GM18517 (cell line): ENCODE results near the gene BCO2.
"Not testable (repeated sequence)": the region's sequence is repeated elsewhere in the genome, so short reads cannot be mapped to it uniquely, and the experiment has no call there.

Source experiments
- ATAC-seq: cut with Tn5 transposase; IDR thresholded peaks from one replicate; pipeline ENCODE4 v1.9.1; 2021; ENCODE audit warnings: mild to moderate bottlenecking, moderate library complexity; ENCODE audit not compliant: unreplicated experiment

Gene BCO2

DNA sequence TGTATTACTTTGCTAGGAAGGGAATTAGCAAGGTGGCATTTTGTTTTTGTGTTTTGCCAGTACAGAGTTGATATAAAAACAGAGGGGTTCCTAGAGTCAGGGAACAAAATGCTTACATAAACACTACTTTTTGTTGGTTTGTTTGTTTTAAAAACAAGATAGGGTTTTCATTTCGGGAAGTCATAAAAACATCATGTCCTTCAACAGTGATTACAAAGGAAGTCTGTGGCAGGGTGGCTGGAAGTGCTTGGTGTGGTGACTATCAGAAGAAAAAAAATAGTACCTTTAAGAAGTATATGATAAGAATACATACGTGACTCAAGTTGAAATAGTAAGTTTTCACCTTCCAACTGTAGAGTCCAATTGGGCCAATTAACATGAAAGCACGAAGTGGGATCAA, 10.3 kb upstream of the BCO2 start:
- no peak for ATAC-seq

DNA sequence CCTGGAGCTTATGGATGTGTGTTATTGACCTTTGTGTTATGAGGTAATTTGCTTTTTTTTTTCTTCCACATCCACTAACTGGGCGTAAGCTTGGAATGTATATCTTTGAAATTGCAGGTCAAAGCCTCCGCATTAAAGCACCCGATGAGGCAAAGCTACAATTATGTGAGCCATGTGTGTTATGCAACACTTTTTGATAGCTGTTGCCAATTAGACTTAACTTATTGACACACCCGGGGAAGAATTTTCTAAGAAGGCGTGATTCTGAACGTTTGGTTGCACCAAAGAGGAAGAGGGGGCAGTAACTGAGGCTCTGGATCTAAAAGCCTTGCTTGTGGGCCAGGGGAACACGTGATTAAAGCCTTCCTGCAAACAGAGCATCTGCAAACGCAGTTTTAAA, 8.8 kb upstream of the BCO2 start:
- ATAC-seq = no peak

DNA sequence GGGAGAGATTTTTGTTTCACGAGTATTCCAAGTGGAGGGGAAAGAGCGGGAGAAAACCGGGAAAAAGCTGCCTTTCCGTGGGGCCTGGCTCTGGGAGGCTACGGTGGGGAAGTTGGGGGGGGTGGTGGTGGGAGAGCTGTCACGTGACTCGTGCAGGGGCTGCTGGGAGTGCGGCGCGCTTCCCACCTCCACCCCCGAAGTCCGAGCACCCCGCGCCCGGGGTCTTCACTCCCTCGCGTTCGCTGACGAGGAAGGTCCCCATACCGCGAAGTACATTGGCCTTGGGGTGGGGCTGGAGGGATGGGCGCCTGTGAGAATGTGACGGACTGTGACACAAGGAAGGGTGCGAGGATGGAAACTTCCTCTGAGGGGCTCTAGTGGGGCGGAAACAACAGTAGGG, 8.2 kb upstream of the BCO2 start, which contains the start of gene TEX12:
Gene TEX12 (plus strand): TSS at position 228 of the 400 bp plus-strand sequence. CDS start 1,897 bp downstream, outside the sequence.
- ATAC-seq = no peak

DNA sequence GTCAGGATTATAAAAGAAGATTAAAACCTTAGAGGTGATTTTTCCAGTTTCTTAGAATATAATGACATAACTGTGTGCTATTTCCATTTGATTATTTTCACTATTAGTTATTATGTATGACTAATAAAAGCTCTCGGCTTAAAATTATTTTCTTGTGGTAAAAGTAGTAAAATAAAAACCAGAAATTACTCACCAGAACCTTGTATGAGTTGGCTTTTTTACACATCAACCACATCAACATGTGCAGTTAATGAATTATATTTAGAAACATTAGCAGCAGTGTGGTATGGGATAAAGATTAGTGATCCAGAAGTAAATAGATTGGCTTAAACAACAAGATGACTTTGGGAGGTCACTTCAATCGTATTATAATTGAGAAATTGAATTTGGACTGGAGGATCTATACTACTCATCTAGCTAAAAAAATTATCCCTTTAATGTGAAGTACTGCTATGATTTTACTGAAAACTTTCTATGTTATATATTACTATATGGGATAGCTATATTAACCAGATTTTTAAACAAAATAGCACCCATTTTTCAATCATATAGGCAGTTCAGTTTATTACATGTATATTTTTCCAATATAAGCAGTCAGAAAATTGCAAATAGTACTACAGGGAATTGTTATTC, 2.8 kb upstream of the BCO2 start:
- ATAC-seq = peak; percentile 59

DNA sequence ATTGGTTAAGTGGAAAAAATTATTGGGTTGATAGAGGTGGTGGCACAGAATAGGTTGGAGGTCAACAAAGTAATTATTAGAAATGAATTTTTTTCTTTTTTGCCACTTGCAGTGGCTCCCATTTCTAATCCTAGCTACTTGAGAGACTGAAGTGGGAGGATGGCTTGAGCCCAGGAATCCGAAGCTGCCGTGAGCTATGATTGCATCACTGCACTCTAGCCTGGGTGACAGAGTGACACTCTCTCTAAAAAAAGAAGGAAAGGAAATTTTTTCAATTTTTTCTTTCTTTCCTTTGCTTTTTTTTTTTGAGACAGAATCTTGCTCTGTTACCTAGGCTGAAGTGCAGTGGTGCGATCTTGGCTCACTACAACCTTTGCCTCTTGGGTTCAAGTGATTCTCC, 2.2 kb upstream of the BCO2 start:
- ATAC-seq = no peak

DNA sequence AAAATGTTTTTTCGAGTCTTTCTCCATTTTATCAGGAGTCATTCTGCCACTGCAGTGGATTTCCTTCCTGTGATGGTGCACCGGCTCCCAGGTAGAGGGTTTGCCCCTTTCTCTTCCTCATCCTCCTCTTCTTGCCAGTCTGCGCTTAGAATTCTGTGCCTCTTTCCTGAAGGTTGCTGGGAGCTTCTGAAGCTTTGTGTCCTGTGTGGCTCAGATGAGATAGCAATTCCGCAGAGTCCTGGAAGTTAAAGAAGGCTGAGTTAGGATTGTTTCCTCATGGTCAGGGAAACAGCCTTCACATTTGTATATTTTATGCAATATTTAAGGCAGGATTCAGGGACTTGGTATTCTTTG, 264 bp downstream of the BCO2 start:
- no peak for ATAC-seq

DNA sequence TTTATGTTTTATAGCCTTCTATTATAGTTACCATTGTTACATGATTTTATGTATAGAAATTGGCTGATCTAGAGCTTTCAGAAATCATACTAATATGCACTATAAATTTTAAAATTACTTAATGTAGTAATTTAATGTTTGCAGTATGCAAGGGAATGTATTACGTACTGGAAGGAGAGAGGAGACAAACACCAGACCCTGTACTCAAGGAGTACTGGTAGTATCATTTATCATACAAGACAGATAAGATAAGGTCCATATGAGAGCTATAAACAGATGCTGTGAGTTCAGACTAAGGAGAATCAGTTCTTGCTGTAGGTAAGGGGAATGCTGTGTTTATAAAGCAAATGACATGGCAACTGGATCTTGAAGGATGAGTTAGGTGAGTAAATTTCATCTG, 765 bp downstream of the BCO2 start:
- ATAC-seq = no peak

DNA sequence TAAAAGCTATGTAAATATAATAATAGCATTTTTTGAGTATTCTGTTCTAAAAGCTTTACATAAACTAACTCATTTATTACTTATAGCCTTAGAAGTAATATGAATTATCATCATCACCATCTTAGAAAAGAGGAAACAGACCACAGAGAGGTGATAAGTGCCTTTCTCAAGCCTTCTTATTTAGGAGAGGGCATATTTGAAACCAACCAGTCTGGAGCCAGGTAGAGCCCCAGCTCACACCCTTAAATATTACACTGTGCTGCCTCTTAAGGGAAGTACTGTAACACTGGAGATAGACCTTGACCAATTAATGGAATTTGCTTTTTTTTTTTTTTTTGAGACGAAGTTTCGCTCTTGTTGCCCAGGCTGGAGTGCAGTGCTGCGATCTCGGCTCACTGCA, 2.3 kb downstream of the BCO2 start:
- ATAC-seq = no peak

DNA sequence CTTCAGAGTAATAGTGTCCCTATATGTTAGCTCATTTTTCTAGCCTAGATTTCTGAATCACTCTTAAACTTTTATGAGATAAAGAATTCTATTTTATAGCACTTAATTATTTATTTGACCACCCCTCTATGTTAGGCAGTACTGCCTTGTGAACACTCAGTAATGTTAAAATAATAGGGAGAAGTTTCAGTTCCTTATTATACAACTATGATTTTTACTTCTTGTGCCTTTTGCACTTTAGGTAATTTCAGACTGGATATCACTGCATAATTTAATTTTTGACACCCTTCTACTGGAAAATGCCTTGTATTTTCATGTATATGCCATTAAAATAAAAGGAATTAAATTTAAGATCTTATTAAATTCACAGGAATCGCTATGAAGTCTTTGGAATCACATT, 3.1 kb downstream of the BCO2 start:
- ATAC-seq = no peak

DNA sequence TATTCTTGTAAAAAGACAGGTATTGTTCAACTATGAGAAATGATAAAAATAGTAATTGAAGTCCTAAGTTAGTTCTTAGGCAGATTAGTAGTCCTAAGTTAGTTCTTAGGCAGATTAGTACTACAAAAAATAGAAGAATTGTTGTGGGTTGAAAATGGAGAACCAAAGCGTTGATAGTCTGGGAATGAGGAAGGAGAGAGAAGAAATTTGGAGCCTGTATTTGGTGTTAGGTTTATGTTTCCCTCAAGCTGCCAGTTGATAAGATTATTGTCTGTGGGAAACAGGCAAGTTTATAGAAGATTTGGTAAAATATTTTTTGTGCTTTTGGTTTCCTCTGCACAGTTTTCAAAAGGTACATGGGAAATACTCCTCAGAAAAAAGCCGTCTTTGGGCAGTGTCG, 3.6 kb downstream of the BCO2 start:
- no peak for ATAC-seq

DNA sequence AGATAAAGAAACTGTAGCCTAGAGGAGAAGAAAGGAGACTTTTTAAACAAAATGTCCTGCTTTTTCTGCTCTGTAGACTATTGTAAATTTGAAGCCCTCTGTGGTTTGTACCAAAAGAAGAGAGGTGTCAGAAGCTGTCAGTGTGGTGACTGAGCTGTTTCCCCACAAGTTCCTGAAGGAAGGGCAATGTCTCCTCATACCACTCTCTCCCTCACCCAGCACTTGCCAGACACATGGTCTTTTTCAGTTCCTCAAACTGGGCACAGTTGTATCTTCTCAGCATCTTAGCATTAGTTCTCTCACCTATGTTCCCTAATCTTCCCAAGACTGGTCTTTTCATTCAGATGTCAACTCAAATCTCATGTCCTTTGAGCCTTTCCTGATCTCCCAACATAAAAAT, 4.3 kb downstream of the BCO2 start:
- ATAC-seq = no peak

DNA sequence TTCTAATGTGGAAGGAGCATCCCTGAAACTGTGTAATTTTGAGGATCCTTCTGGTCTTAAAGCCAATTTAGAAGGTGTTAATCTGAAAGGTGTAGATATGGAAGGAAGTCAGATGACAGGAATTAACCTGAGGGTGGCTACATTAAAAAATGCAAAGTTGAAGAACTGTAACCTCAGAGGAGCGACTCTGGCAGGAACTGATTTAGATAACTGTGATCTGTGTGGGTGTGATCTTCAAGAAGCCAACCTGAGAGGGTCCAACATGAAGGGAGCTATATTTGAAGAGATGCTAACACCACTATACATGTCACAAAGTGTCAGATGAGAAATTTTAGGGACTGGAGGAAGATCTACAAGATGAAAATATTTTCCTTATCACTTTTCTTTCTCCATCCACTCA, 7.6 kb downstream of the BCO2 start:
- no peak for ATAC-seq

DNA sequence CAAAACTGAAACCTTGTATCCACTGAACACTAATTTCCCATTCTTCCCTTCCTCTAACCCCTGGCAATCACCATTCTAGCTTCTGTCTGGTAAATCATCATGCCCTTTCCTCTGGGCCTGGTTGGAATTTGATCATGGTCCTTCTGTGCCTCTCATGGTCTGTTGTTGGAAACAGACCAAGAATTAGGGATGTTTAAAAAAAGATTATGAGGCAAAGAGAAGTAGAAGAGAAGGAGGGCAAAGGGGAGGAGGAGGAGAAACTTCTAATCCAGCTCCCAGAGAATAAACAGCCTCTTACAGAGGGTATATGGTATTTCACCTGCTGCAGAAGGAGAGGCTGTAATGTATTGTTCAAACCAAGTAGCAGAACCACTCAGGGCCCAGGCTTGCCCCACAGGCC, 10.6 kb downstream of the BCO2 start:
- ATAC-seq = no peak

DNA sequence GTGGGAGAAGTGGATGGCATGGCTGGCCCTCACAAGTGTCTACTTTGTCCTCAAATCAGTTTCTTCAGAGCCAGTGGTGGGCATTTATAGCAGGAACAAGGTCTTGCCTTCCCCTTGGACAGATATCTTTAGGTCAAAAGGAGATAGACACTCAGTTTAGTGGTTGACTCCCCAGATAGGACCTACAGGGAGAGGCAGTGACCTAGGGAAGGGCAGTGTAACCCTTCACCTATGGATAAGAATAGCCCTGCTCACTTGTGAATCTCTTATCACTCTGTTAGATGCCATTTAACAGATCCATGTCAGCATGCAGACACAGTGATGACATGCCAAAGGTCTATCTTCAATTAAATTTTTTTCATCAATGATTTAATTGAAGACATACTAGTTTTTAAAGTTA, 11.0 kb downstream of the BCO2 start:
- no peak for ATAC-seq

DNA sequence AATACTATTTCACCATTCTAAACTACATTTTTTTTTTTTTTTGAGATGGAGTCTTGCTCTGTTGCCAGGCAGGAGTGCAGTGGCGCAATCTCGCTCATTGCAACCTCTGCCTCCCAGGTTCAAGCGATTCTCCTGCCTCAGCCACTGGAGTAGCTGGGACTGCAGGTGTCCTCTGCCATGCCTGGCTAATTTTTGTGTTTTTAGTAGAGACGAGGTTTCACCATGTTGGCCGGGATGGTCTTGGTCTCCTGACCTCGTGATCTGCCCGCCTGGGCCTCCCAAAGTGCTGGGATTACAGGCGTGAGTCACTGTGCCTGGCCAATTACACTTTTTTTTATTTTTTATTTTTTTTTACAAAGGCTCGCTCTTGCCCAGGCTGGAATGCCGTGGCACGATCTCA, 19.8 kb downstream of the BCO2 start:
- ATAC-seq = not testable (repeated sequence)

DNA sequence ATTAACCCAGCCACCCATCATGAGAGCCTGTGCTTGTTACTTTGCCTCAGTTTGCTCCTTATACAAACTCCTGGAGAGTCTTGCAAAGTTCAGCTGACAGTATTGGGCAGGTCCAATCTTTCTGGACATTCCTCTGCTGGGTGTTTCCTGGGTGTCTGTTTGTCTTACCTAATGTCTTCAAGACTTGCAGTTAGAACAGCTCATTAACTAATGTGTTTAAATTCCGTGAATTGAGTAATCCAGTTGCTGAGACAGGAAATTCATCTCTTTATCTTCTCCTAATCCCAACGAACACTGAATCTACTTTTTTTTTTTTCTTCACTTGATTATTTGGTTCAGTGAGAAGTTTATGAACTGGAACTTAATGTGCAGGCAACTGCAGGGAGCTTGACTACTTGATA, 20.6 kb downstream of the BCO2 start:
- no peak for ATAC-seq

DNA sequence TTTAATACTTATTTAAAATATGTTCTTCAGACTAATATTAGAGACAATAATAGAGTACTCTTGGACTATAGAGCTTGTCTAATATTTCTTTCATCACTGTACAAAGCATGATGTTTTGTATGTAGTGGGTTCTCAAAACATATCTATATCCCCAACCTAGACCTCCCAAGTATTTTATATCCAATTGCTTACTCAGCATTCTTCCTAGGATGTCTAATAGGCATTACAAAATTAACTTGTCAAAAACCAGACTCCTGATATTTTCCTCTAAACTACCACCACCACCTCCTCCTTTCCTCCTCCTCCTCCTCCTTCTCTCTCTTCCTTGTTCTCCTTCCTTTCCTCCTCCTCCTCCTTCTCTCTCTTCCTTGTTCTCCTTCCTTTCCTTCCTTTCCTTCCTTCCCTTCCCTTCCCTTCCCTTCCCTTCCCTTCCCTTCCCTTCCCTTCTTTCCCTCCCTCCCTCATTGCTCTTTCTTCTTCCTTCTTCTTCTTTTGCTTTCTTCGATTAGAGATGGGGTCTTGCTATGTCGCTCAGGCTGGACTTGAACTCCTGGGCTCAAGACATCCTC, 21.3 kb downstream of the BCO2 start:
- ATAC-seq = no peak

DNA sequence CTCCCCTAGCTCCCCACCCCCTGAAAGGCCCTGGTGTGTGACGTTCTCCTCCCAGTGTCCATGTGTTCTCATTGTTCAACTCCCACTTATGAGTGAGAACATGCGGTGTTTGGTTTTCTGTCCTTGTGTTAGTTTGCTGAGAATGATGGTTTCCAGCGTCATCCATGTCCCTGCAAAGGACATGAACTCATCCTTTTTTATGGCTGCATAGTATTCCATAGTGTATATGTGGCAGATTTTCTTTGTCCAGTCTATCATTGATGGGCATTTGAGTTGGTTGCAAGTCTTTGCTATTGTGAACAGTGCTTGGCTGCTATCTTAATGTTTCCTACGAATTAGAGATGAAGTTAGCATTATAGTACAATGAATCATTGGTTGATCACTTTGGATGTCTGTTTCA, 23.8 kb downstream of the BCO2 start:
- not testable (repeated sequence) for ATAC-seq

DNA sequence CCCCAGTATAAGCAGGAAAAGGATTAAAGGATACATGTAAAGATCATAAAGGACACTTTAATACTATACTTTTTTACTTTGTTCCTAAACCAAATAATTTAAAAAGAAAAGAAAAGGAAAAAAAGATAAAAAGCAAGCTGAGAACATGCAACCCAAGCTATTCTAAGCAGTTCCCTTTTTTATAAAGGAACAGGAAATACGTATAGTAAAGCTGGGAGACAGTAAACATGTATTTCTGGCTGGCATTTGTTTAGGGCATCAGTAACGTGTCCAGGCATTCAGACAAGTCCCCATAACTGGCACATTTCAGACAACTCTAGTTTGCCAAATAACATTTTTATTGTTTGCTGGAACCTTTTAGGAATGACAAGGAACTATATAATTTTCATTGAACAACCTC, 24.9 kb downstream of the BCO2 start:
- no peak for ATAC-seq

DNA sequence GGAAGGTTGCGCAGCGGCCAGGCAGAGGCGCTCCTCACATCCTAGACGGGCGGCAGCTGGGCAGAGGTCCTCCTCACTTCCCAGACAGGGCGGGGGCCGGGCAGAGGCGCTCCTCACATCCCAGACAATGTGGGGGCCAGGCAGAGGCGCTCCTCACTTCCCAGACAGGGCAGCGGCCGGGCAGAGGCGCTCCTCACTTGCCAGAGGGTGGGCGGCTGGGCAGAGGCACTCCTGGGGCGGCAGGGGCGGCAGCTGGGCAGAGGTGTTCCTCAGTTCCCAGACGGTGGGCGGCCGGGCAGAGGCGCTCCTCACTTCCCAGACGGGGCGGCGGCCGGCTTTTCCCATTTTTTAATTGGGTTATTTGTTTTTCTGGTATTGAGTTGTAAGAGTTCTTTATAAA, 30.8 kb downstream of the BCO2 start:
- ATAC-seq = no peak

DNA sequence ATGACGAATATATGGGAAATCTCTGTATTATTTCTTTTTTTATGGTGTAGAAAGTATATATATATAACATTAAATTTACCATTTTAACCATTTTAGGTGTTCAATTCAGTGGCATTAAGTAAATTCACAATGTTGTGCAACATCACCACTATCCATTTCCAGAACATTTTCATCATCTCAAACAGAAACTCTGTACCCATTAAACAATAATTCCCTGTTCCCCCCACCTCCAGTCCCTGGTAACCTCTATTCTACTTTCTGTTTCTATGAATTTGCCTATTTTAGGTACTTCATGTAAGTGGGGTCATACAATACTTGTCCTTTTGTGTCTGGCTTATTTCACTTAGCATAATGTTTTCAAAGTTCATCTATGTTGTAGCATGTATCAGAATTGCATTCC, 35.6 kb downstream of the BCO2 start:
- ATAC-seq = no peak

DNA sequence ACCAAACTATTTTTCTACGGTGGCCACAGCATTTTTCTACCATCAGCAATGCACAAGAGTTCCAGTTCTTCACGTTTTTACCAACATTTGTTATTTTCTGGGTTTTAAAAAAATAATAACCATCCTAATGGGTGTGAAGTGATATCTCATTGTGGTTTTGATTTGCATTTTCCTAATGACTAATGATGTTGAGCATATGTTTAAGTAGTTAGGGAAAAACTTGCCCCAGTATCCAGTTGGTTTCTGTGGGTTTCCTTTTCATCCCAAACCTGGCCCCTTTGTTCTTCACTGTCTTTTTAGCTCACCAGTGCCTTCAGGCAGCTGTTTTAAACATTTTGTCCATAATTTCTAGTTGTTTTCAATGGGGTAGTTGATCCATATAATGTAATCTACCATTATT, 36.2 kb downstream of the BCO2 start:
- ATAC-seq = no peak

DNA sequence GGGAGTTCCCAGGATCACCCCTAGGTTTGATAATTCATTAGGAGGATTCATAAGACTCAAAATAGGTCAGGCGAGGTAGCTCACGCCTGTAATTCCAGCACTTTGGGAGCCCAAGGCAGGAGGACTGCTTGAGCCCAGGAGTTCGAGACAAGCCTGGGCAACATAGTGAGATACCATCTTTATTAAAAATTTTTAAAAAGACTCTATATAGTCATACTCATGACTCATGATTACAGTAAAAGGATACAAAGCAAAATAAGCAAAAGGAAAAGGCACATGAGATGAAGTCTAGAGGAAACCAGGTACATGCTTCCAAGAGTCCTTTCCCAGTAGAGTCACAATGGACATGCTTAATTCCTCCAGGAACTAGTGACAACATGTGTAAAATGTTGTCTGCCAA, 37.0 kb downstream of the BCO2 start:
- no peak for ATAC-seq
